GM23338 (cell line): ENCODE results near the gene FARS2.

ENCODE experiments used
- CREB1 ChIP-seq: fragments of 250-450 bp; sonication (Bioruptor Pico); IDR thresholded peaks from 2 replicates; pipeline ENCODE4 v1.5.0; 2020; ENCODE audit warnings: low read depth, mild to moderate bottlenecking, moderate library complexity
- CTCF ChIP-seq, 2 experiments: fragments of 200-600 bp in 1 of 2; sonication (generic) in 1 of 2; conservative IDR thresholded peaks; 2 replicates each; pipeline versions ENCODE4 v1.5.1 to v1.6.1; 2016 to 2017; ENCODE audit warnings: antibody characterized with exemption in 2 of 2, low read depth in 2 of 2, mild to moderate bottlenecking in 2 of 2, moderate library complexity in 1 of 2
- EZH2 ChIP-seq: fragments of 200-600 bp; sonication (generic); IDR thresholded peaks from one replicate; pipeline ENCODE4 v1.8.0; 2017; ENCODE audit warnings: antibody characterized with exemption, mild to moderate bottlenecking, low read depth; ENCODE audit not compliant: unreplicated experiment
- EZH2phosphoT487 ChIP-seq: fragments of 200-600 bp; sonication (generic); IDR thresholded peaks from one replicate; pipeline ENCODE4 v1.8.1; 2018; ENCODE audit warnings: antibody characterized with exemption; ENCODE audit not compliant: unreplicated experiment
- JUNB ChIP-seq: IDR thresholded peaks from one replicate; pipeline ENCODE4 v1.6.1; 2016; ENCODE audit warnings: antibody characterized with exemption; ENCODE audit not compliant: unreplicated experiment
- NANOG ChIP-seq: IDR thresholded peaks from 2 replicates; pipeline ENCODE4 v1.6.1; 2016; ENCODE audit warnings: antibody characterized with exemption, borderline replicate concordance
- POLR2AphosphoS5 ChIP-seq: IDR thresholded peaks from 2 replicates; pipeline ENCODE4 v1.6.1; 2016; ENCODE audit warnings: antibody characterized with exemption, low read depth
- REST ChIP-seq: IDR thresholded peaks from one replicate; pipeline ENCODE4 v1.6.1; 2018; ENCODE audit warnings: antibody characterized with exemption; ENCODE audit not compliant: unreplicated experiment
- STAT1 ChIP-seq: IDR thresholded peaks from one replicate; pipeline ENCODE4 v1.6.1; 2016; ENCODE audit warnings: antibody characterized with exemption; ENCODE audit not compliant: unreplicated experiment
- ZNF114 ChIP-seq: fragments of 250-450 bp; sonication (Bioruptor Pico); IDR thresholded peaks from 2 replicates; pipeline ENCODE4 v1.5.0; 2020; ENCODE audit warnings: mild to moderate bottlenecking, moderate library complexity
- ZNF462 ChIP-seq: fragments of 250-450 bp; sonication (Bioruptor Pico); IDR thresholded peaks from 2 replicates; pipeline ENCODE4 v1.5.0; 2020; ENCODE audit warnings: mild to moderate bottlenecking, moderate library complexity

- TF ChIP-seq POLR2AphosphoS5 (no peak), CTCF (conservative IDR thresholded peaks at IDR 0.05; ENCODE audit: low read depth in 2 of 2) (no peak), EZH2 (no peak), CREB1 (no peak), STAT1 (no peak), JUNB (no peak), ZNF462 (no peak), EZH2phosphoT487 (no peak), REST (no peak), ZNF114 (CRISPR knock-in tag) (no peak), NANOG (no peak)
Observed at GRCh38 chr6:5333658-5334057, 72.3 kb downstream of the FARS2 start.
